ENCODE results near the gene RPGRIP1L. TPM values are rescaled to one million over a fixed set of nuclear protein-coding genes. Genes with fewer than 3 reads are reported as not detected.

RPGRIP1L gene
- total and polyA plus RNA-seq, 9 of the 15 experiments (the other 6 are each of a cell fraction or from before 2014, with no cell fraction given) = 3.2 to 7.7 (median 5.8) TPM

DNA sequence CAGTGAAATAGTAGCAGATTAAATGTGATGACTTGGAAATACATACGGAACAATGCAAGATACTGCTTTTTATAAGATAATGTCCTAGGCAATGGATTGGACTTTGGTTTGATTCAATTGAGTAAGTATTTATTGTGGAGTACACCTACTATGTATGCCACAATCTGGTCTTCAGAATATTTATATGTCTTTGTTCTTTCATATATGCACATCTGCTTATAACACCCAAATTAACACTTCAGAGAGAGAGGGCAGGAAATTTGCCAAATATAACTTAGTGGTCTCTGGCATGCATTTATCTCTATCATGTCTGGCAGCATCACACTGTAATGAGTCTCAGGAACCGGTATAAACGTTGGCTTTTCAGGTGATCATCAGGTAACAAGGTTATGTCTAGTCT lies 16.9 kb downstream of the RPGRIP1L start:
- H3K4me1 ChIP-seq (replicated peaks in 1 of 2; ENCODE audit: control insufficient read depth in 2 of 2, insufficient read depth in 2 of 2, low read length in 2 of 2) = no peaks in the 10 kb centered on the region
- H3K79me2 ChIP-seq (ENCODE audit: control insufficient read depth, insufficient read depth, low read length) = no peaks in the 10 kb centered on the region
- H3K9me3 ChIP-seq (replicated peaks; ENCODE audit: control insufficient read depth, insufficient read depth, low read depth, low read length) = no peaks in the 10 kb centered on the region
- H3K4me3 ChIP-seq = no peak overlapping the region
- no peaks in the 10 kb centered on the region for H4K20me1 ChIP-seq (replicated peaks; ENCODE audit: control insufficient read depth, insufficient read depth, low read length)
- ATAC-seq (no peak), FAIRE-seq (no peak), DNase-seq (ENCODE audit: extremely low read depth in 1 of 4, low spot score in 3 of 4) (no peak)
- intact Hi-C loops (cut with micrococcal nuclease) (no loop called here), in situ Hi-C loops (cut with MboI) (no loop called here)
- H3K9ac ChIP-seq (ENCODE audit: insufficient read depth in 1 of 2, low read depth in 2 of 2, low read length in 2 of 2) = no peak overlapping the region
- ChIA-PET CTCF (ENCODE audit: low intra/inter-chr PET ratio) (no interaction called here), POLR2A (no interaction called here)
- no peaks in the 10 kb centered on the region for H3K9me1 ChIP-seq (ENCODE audit: control insufficient read depth, insufficient read depth, low read length)
- no peak overlapping the region for H3K27ac ChIP-seq (ENCODE audit: extremely low read depth, low read depth, low read length)
- no peak overlapping the region for H3K4me2 ChIP-seq (ENCODE audit: insufficient read depth, low read length)
- no peak overlapping the region for H2AFZ ChIP-seq (ENCODE audit: low read depth, low read length)
- no TSS peak for BruUV-seq (replicated peaks)
- no peaks in the 10 kb centered on the region for H3K36me3 ChIP-seq (ENCODE audit: control insufficient read depth, insufficient read depth, low read length)
- WGBS (ENCODE audit: insufficient coverage, low coverage, missing lambda C conversion rate) = 48% methylated on average over 3 of the region's 3 CpGs
- H3K27me3 ChIP-seq (ENCODE audit: control insufficient read depth in 2 of 2, insufficient read depth in 2 of 2, low read length in 2 of 2) = no peaks in the 10 kb centered on the region
- TF ChIP-seq ZBTB40 (IDR thresholded peaks at IDR 0.05) (no peak), ZBTB40 (CRISPR knock-in tag; IDR thresholded peaks at IDR 0.05) (no peak), ZNF76 (CRISPR knock-in tag; IDR thresholded peaks at IDR 0.05; ENCODE audit: borderline replicate concordance) (no peak), ARHGAP35 (IDR thresholded peaks at IDR 0.05; ENCODE audit: partially characterized antibody) (no peak), EP300 (IDR thresholded peaks at IDR 0.05; ENCODE audit: low read length) (no peak), THRB (CRISPR knock-in tag; conservative IDR thresholded peaks at IDR 0.05) (no peak), ARNT (IDR thresholded peaks at IDR 0.05) (no peak), ZFP30 (CRISPR knock-in tag; IDR thresholded peaks at IDR 0.05; ENCODE audit: borderline replicate concordance) (no peak), ZNF212 (CRISPR knock-in tag; IDR thresholded peaks at IDR 0.05) (no peak), RHOXF2B (CRISPR knock-in tag; conservative IDR thresholded peaks at IDR 0.05) (no peak)
- TF ChIP-seq, protein P1, sequence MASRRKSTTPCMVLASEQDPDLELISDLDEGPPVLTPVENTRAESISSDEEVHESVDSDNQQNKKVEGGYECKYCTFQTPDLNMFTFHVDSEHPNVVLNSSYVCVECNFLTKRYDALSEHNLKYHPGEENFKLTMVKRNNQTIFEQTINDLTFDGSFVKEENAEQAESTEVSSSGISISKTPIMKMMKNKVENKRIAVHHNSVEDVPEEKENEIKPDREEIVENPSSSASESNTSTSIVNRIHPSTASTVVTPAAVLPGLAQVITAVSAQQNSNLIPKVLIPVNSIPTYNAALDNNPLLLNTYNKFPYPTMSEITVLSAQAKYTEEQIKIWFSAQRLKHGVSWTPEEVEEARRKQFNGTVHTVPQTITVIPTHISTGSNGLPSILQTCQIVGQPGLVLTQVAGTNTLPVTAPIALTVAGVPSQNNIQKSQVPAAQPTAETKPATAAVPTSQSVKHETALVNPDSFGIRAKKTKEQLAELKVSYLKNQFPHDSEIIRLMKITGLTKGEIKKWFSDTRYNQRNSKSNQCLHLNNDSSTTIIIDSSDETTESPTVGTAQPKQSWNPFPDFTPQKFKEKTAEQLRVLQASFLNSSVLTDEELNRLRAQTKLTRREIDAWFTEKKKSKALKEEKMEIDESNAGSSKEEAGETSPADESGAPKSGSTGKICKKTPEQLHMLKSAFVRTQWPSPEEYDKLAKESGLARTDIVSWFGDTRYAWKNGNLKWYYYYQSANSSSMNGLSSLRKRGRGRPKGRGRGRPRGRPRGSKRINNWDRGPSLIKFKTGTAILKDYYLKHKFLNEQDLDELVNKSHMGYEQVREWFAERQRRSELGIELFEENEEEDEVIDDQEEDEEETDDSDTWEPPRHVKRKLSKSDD (conservative IDR thresholded peaks at IDR 0.05; ENCODE audit: low read length) = no peak
